ENCODE measurements around the gene GPRASP2.

Gene GPRASP2

DNA sequence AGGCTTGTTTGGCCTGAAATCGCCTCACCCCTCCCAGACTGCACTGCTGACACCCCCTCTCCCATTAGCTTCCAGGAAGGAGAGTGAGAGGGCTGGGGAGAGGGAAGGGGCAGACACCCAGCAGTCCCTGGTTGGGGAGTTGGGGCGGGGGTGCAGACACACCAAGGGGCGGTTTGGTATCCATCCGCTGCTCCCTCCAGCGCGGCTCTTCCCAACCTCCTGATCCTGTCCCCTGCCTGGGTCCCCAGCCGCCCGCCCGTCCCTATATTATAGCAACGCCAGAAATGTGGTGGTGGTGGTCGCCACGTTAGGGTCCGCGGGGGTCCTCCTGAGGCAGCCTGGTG lies 33.2 kb downstream of the GPRASP2 start:
- DNase-seq (ENCODE audit: low read depth), result no peak

DNA sequence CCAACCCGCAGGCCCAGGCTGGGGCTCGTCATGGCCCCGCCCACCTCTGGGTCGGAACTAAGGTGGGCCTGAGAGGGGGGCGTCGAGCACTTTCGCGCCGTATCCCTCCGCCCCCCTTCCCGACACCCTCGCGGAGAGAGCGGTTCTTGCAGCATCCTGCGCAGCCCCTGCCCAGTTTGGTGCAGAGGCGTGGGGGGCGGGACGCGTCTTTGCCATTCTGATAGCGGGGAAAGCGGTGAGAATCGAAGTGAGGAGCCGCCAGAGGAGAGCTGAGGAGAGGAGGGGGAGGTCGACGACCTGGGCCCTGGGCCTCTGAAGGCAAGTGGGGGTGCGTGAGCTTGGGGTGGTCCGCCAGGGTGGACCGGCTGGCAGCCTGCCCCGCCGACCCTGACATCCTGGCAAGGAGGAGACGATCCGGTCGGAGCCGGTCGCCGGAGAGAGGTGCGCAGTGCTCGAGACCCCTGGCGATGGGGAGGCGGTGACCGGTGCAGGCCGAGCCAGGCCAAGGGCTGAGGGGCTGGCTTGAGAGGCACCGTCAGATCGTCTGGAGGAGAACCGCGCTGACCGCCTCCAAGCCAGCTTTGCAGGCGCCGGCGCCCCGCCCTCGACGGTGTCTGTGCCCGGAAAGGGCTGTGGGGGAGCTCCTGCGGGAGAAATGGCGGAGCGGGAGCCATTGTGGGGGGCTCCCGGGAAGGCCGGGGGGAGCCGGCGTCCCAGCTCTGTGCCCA lies 33.8 kb downstream of the GPRASP2 start:
- no peak for DNase-seq (ENCODE audit: low read depth)

DNA sequence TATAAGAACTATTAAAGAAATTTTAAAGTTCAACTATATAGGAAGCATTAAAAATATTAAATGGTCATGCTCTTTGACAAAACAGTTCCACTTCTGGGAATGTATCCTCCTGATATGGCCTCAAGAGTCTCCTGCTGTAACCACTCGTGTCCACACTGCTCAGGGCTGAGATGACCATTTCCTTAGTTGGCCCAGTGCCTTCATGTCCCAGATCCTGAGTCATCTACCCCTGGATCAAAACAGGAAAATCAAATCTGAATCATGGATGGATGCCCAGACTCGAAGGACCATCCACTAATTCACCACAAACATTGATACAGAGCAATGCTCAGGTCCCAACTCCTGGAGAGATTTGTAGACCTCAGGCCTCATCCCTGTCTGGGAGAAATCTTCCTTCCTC lies 53.0 kb downstream of the GPRASP2 start:
- DNase-seq (ENCODE audit: low read depth), result no peak

DNA sequence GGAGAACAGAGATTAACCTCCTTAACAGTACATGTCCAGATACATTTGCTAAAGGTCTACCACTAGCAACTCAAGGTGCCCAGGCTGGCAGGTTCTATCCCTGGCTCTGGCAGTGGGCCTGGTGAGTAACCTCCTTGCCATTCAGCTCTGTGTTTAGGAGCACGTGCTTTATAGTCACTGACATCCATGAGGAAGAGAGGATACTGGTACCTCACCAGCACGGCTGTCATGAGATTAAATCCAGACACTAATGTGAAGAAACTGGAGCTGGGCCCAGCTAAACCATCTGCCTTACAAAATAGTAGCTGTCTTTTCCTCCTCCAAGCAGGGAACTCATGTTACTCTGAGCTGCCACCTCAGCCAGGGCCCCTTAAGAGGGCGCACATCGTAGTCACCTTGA lies 53.6 kb downstream of the GPRASP2 start:
- DNase-seq (ENCODE audit: low read depth), result no peak

DNA sequence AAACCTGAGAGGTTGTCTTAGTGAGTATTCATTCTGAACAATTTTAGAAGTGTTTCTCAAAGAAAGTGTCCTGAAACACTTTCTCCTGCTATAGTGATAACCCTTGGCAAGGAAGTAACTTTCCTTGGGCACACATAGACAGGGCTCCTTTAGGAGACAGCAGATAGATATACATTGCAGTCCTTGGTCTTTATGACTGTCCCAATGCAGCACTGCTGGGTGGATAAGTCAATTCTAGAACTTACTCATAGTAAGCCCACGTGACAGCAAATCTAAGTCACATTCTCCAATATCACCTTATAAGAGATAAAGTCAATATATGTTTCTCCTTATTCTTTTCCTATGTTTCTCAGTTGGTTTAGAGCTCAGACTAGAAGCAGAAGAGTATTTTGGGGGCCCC lies 55.0 kb downstream of the GPRASP2 start:
- no peak for DNase-seq (ENCODE audit: low read depth)

Data from stimulated activated CD8-positive, alpha-beta memory T cell treated with anti-CD3 and anti-CD28 coated beads, Interleukin-4, amount 100 ng/mL, for 24 hours (primary cell).